HEK293 (cell line): ENCODE data around the gene UBL5.

Experiments used
- BCL11B ChIP-seq: fragments of 450-650 bp; formaldehyde crosslinking; IDR thresholded peaks from 2 replicates; pipeline ENCODE4 v1.5.1; 2016; ENCODE audit warnings: low read depth, missing biosample characterization, missing genetic modification characterization
- FEZF1 ChIP-seq: fragments of 450-650 bp; formaldehyde crosslinking; IDR thresholded peaks from 2 replicates; pipeline ENCODE4 v1.5.1; 2016; ENCODE audit warnings: missing biosample characterization, missing genetic modification characterization
- GLIS1 ChIP-seq: fragments of 450-650 bp; formaldehyde crosslinking; IDR thresholded peaks from 2 replicates; pipeline ENCODE4 v1.5.1; 2016; ENCODE audit warnings: missing biosample characterization, missing genetic modification characterization
- GLIS2 ChIP-seq: fragments of 450-650 bp; formaldehyde crosslinking; IDR thresholded peaks from 2 replicates; pipeline ENCODE4 v1.5.1; 2016; ENCODE audit warnings: missing biosample characterization, missing genetic modification characterization
- HOXD13 ChIP-seq: sonication (generic); formaldehyde crosslinking; IDR thresholded peaks from 2 replicates; pipeline ENCODE4 v1.8.0; 2022; ENCODE audit warnings: missing genetic modification reagents, borderline replicate concordance
- PRDM4 ChIP-seq: fragments of 450-650 bp; formaldehyde crosslinking; IDR thresholded peaks from 2 replicates; pipeline ENCODE4 v1.5.1; 2017; ENCODE audit warnings: missing biosample characterization, missing genetic modification characterization
- SCRT1 ChIP-seq: fragments of 450-650 bp; formaldehyde crosslinking; IDR thresholded peaks from 2 replicates; pipeline ENCODE4 v1.5.1; 2016; ENCODE audit warnings: missing biosample characterization, missing genetic modification characterization, borderline replicate concordance
- SP2 ChIP-seq: fragments of 450-650 bp; formaldehyde crosslinking; IDR thresholded peaks from 2 replicates; pipeline ENCODE4 v1.5.1; 2016; ENCODE audit warnings: missing biosample characterization, missing genetic modification characterization
- YY1 ChIP-seq: fragments of 450-650 bp; formaldehyde crosslinking; IDR thresholded peaks from 2 replicates; pipeline ENCODE4 v1.5.1; 2018; ENCODE audit warnings: missing biosample characterization, missing genetic modification characterization
- ZNF114 ChIP-seq: fragments of 450-650 bp; formaldehyde crosslinking; IDR thresholded peaks from 2 replicates; pipeline ENCODE4 v1.5.0; 2017; ENCODE audit warnings: missing biosample characterization, missing genetic modification characterization
- ZNF140 ChIP-seq: fragments of 450-650 bp; formaldehyde crosslinking; IDR thresholded peaks from 2 replicates; pipeline ENCODE4 v1.5.1; 2016; ENCODE audit warnings: missing biosample characterization, missing genetic modification characterization
- ZNF148 ChIP-seq: fragments of 450-650 bp; formaldehyde crosslinking; IDR thresholded peaks from 2 replicates; pipeline ENCODE4 v1.5.0; 2017; ENCODE audit warnings: missing biosample characterization, missing genetic modification characterization, borderline replicate concordance
- ZNF174 ChIP-seq: fragments of 450-650 bp; formaldehyde crosslinking; IDR thresholded peaks from 2 replicates; pipeline ENCODE4 v1.5.0; 2017; ENCODE audit warnings: missing biosample characterization, mild to moderate bottlenecking, missing genetic modification characterization
- ZNF175 ChIP-seq: fragments of 450-650 bp; formaldehyde crosslinking; IDR thresholded peaks from 2 replicates; pipeline ENCODE4 v1.5.1; 2016; ENCODE audit warnings: missing biosample characterization, missing genetic modification characterization
- ZNF2 ChIP-seq: fragments of 450-650 bp; formaldehyde crosslinking; IDR thresholded peaks from 2 replicates; pipeline ENCODE4 v1.5.1; 2016; ENCODE audit warnings: missing biosample characterization, missing genetic modification characterization
- ZNF221 ChIP-seq: fragments of 450-650 bp; formaldehyde crosslinking; IDR thresholded peaks from 2 replicates; pipeline ENCODE4 v1.5.1; 2017; ENCODE audit warnings: missing biosample characterization, missing genetic modification characterization, borderline replicate concordance
- ZNF239 ChIP-seq: fragments of 450-650 bp; formaldehyde crosslinking; IDR thresholded peaks from 2 replicates; pipeline ENCODE4 v1.5.1; 2016; ENCODE audit warnings: missing biosample characterization, missing genetic modification characterization
- ZNF324 ChIP-seq: fragments of 450-650 bp; formaldehyde crosslinking; IDR thresholded peaks from 2 replicates; pipeline ENCODE4 v1.5.1; 2016; ENCODE audit warnings: missing biosample characterization, missing genetic modification characterization
- ZNF341 ChIP-seq: fragments of 450-650 bp; formaldehyde crosslinking; IDR thresholded peaks from 2 replicates; pipeline ENCODE4; 2016; ENCODE audit warnings: low read depth, missing biosample characterization, missing genetic modification characterization
- ZNF350 ChIP-seq: fragments of 450-650 bp; formaldehyde crosslinking; IDR thresholded peaks from 2 replicates; pipeline ENCODE4 v1.5.0; 2017; ENCODE audit warnings: missing biosample characterization, mild to moderate bottlenecking, missing genetic modification characterization
- ZNF354C ChIP-seq: fragments of 450-650 bp; formaldehyde crosslinking; IDR thresholded peaks from 2 replicates; pipeline ENCODE4 v1.5.1; 2016; ENCODE audit warnings: missing biosample characterization, missing genetic modification characterization, low read depth, borderline replicate concordance
- ZNF37A ChIP-seq: fragments of 450-650 bp; IDR thresholded peaks from 2 replicates; pipeline ENCODE4 v1.5.1; 2018; ENCODE audit warnings: missing biosample characterization, missing genetic modification characterization
- ZNF433 ChIP-seq: fragments of 450-650 bp; formaldehyde crosslinking; IDR thresholded peaks from 2 replicates; pipeline ENCODE4 v1.5.1; 2016; ENCODE audit warnings: missing biosample characterization, missing genetic modification characterization, low read depth
- ZNF473 ChIP-seq: fragments of 450-650 bp; formaldehyde crosslinking; IDR thresholded peaks from 2 replicates; pipeline ENCODE4 v1.5.1; 2017; ENCODE audit warnings: missing biosample characterization, missing genetic modification characterization
- ZNF518A ChIP-seq: fragments of 450-650 bp; formaldehyde crosslinking; conservative IDR thresholded peaks from 2 replicates; pipeline ENCODE4 v1.5.1; 2016; ENCODE audit warnings: low read depth, missing biosample characterization, missing genetic modification characterization
- ZNF596 ChIP-seq: fragments of 450-650 bp; IDR thresholded peaks from 2 replicates; pipeline ENCODE4 v1.5.0; 2018; ENCODE audit warnings: missing biosample characterization, mild to moderate bottlenecking, missing genetic modification characterization, moderate library complexity
- ZNF704 ChIP-seq: fragments of 450-650 bp; formaldehyde crosslinking; IDR thresholded peaks from 2 replicates; pipeline ENCODE4 v1.5.1; 2016; ENCODE audit warnings: missing biosample characterization, missing genetic modification characterization
- ZNF76 ChIP-seq: fragments of 450-650 bp; formaldehyde crosslinking; IDR thresholded peaks from 2 replicates; pipeline ENCODE4; 2016; ENCODE audit warnings: low read depth, missing biosample characterization, missing genetic modification characterization, borderline replicate concordance
- ZNF837 ChIP-seq: fragments of 450-650 bp; formaldehyde crosslinking; IDR thresholded peaks from 2 replicates; pipeline ENCODE4 v1.5.1; 2016; ENCODE audit warnings: missing biosample characterization, missing genetic modification characterization
- ZSCAN23 ChIP-seq: fragments of 450-650 bp; formaldehyde crosslinking; IDR thresholded peaks from 2 replicates; pipeline ENCODE4 v1.5.1; 2016; ENCODE audit warnings: missing biosample characterization, missing genetic modification characterization

The UBL5 gene

GRCh38 chr19:9847087-9847671, 19.5 kb downstream of the UBL5 start (continued):
- TF ChIP-seq ZNF518A (tag by site-specific recombination) = no peak
- TF ChIP-seq BCL11B (tag by site-specific recombination) = no peak
- TF ChIP-seq ZNF324 (tag by site-specific recombination) = peak; percentile 76; the same call in 1 of the 2 replicates
- no peak for TF ChIP-seq PRDM4 (tag by site-specific recombination)
- TF ChIP-seq SCRT1 = no peak
- no peak for TF ChIP-seq ZNF704 (tag by site-specific recombination)
- no peak for TF ChIP-seq ZNF148
- TF ChIP-seq ZNF221 (tag by site-specific recombination) = no peak
- TF ChIP-seq YY1 (tag by site-specific recombination) = no peak
- no peak for TF ChIP-seq ZNF140 (tag by site-specific recombination)
- no peak for TF ChIP-seq ZNF174
- TF ChIP-seq ZNF837 (tag by site-specific recombination) = no peak
- TF ChIP-seq ZNF350 = no peak
- TF ChIP-seq ZNF175 = no peak
- no peak for TF ChIP-seq ZNF239 (tag by site-specific recombination)
- peak; percentile 65 for TF ChIP-seq GLIS2 (tag by site-specific recombination)
- no peak for TF ChIP-seq HOXD13 (CRISPR knock-in tag)
- no peak for TF ChIP-seq ZNF76
- peak; percentile 96 for TF ChIP-seq GLIS1 (tag by site-specific recombination)
- TF ChIP-seq ZNF2 = peak; percentile 72
- no peak for TF ChIP-seq ZNF473 (tag by site-specific recombination)
- no peak for TF ChIP-seq ZNF433 (tag by site-specific recombination)
- no peak for TF ChIP-seq ZNF596 (tag by site-specific recombination)
- no peak; the same call in 1 of the 2 replicates for TF ChIP-seq SP2
- no peak for TF ChIP-seq ZNF341 (tag by site-specific recombination)
- TF ChIP-seq ZNF354C (tag by site-specific recombination) = no peak
- no peak for TF ChIP-seq ZNF37A
- TF ChIP-seq FEZF1 (tag by site-specific recombination) = peak; percentile 43; the same call in 1 of the 2 replicates
- TF ChIP-seq ZSCAN23 (tag by site-specific recombination) = no peak
- TF ChIP-seq ZNF114 (tag by site-specific recombination) = no peak
